Fibroblast of peridontal ligament (primary cell): ENCODE data around the gene KCNH6.

Experiments
- DNase-seq: peaks from one replicate; pipeline ENCODE4 v3.0.0-alpha.2; 2010; ENCODE audit errors: extremely low read depth

KCNH6 gene

GRCh38 chr17:63486317-63487013 is 36.7 kb upstream of the KCNH6 start:
- DNase-seq: no peak

- no peak for DNase-seq
These were observed 36.2 kb upstream of the KCNH6 start for GRCh38 chr17:63487014-63487339.

GRCh38 chr17:63488851-63489250 is 34.3 kb upstream of the KCNH6 start:
- DNase-seq: no peak

GRCh38 chr17:63489291-63489690 is 33.9 kb upstream of the KCNH6 start:
- no peak for DNase-seq

GRCh38 chr17:63490329-63490728 is 32.8 kb upstream of the KCNH6 start:
- DNase-seq: no peak

- DNase-seq: no peak
These were observed 32.2 kb upstream of the KCNH6 start for GRCh38 chr17:63490858-63491400.

- DNase-seq: no peak
These were observed 31.7 kb upstream of the KCNH6 start for GRCh38 chr17:63491413-63491812.

GRCh38 chr17:63491977-63492618 is 31.1 kb upstream of the KCNH6 start:
- DNase-seq: no peak

- DNase-seq: no peak
These were observed 30.2 kb upstream of the KCNH6 start for GRCh38 chr17:63492940-63493339.

- DNase-seq: no peak
These were observed 29.7 kb upstream of the KCNH6 start for GRCh38 chr17:63493411-63493810.

GRCh38 chr17:63494300-63494928 is 28.7 kb upstream of the KCNH6 start:
- no peak for DNase-seq

GRCh38 chr17:63495491-63495890 is 27.7 kb upstream of the KCNH6 start:
- no peak for DNase-seq

- no peak for DNase-seq
These were observed 27.0 kb upstream of the KCNH6 start for GRCh38 chr17:63496177-63496576.

GRCh38 chr17:63496663-63497400 is 26.3 kb upstream of the KCNH6 start:
- no peak for DNase-seq

GRCh38 chr17:63497708-63498483 is 25.3 kb upstream of the KCNH6 start:
- DNase-seq: no peak

- peak; percentile 68 for DNase-seq
These were observed 24.4 kb upstream of the KCNH6 start for GRCh38 chr17:63498626-63499195.

- no peak for DNase-seq
These were observed 22.4 kb upstream of the KCNH6 start for GRCh38 chr17:63500543-63501390.

- no peak for DNase-seq
These were observed 19.8 kb upstream of the KCNH6 start for GRCh38 chr17:63503341-63503705.

GRCh38 chr17:63504261-63504660 is 18.9 kb upstream of the KCNH6 start:
- no peak for DNase-seq

- DNase-seq: no peak
These were observed 17.8 kb upstream of the KCNH6 start for GRCh38 chr17:63505341-63505740.
